GM13977 (cell line): Measurements from ENCODE around the gene ANKRD6.

Source experiments
- DNase-seq: peaks from one replicate; pipeline ENCODE4 v3.0.0; 2012; ENCODE audit warnings: low spot score
- in situ Hi-C: fragments of 300-500 bp; cut with MboI; formaldehyde crosslinking; loops from one replicate; pipeline ENCODE4 v1.12.0; 2022; ENCODE audit warnings: low sequenced_read_pairs, low pct_unique_long_range_greater_than_20kb, mixed read lengths, inconsistent platforms; ENCODE audit not compliant: unreplicated experiment
- TF ChIP-seq, protein P1 (sequence below): IDR thresholded peaks from 2 replicates; pipeline ENCODE4 v1.5.1; 2012; ENCODE audit warnings: mild to moderate bottlenecking, control low read depth; ENCODE audit not compliant: insufficient read depth; ENCODE audit errors: extremely low read depth, missing control alignments

Gene ANKRD6

DNA sequence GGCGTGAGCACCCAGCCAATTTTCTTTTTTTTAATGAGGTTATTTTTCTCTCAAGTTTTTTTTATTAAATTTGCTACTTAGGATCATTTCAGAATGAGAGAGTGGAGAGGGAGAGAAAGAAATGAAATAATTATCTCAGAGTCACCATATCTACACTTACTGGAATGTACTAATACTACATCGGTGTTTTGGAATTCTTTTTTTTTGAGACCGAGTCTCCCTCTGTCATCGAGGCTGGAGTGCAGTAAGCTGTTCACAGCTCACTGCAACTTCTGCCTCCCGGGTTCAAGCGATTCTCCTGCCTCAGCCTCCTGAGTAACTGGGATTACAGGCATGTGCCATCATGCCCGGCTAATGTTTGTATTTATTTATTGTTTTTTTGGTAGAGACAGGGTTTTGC is 27.8 kb downstream of the ANKRD6 start:
- TF ChIP-seq, protein P1, sequence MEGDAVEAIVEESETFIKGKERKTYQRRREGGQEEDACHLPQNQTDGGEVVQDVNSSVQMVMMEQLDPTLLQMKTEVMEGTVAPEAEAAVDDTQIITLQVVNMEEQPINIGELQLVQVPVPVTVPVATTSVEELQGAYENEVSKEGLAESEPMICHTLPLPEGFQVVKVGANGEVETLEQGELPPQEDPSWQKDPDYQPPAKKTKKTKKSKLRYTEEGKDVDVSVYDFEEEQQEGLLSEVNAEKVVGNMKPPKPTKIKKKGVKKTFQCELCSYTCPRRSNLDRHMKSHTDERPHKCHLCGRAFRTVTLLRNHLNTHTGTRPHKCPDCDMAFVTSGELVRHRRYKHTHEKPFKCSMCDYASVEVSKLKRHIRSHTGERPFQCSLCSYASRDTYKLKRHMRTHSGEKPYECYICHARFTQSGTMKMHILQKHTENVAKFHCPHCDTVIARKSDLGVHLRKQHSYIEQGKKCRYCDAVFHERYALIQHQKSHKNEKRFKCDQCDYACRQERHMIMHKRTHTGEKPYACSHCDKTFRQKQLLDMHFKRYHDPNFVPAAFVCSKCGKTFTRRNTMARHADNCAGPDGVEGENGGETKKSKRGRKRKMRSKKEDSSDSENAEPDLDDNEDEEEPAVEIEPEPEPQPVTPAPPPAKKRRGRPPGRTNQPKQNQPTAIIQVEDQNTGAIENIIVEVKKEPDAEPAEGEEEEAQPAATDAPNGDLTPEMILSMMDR, result no peak
- no peak for DNase-seq
- in situ Hi-C loops, result no loop called here

DNA sequence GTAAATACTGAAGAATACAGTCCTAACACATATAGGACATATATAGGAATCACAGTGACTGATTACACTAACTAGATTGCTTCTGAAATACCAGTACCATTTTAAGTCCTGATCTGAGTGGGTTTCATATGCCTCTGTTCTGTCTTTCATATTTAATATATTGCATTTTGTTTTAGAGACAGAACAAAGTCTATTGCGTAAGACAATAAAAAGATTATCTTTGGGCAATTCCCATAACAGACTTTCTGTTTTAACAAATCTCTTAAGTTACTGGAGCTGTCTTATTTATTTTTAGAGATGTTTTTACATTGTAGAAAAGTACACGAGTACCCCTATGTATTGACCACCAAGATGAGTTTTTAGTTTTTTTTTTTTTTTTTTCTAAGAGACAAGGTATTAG is 29.6 kb downstream of the ANKRD6 start:
- DNase-seq, result no peak
- in situ Hi-C loops, result no loop called here

DNA sequence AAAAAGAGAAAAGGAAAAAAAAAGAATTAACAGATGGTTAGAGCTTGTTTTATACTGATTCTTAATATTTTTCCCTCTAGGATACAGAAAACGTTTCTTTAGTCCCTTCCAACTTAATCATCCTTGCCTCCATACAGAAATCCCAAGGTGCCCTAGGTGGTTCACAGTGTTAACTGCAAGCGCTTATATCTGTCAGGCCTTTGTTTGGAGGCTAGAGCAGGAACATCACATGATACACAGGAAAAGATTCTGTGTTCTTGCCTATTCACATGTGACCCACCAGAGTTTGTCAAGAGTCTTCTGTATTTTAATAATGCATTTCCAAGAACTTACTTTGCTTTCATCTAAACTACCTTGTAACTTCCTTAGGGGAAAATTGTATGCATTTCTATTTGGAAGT is 31.3 kb downstream of the ANKRD6 start:
- in situ Hi-C loops, result no loop called here
- TF ChIP-seq, protein P1, result no peak
- no peak for DNase-seq

More for the DNA sequence above, 29.6 kb downstream of the ANKRD6 start:
- TF ChIP-seq, protein P1, result no peak

DNA sequence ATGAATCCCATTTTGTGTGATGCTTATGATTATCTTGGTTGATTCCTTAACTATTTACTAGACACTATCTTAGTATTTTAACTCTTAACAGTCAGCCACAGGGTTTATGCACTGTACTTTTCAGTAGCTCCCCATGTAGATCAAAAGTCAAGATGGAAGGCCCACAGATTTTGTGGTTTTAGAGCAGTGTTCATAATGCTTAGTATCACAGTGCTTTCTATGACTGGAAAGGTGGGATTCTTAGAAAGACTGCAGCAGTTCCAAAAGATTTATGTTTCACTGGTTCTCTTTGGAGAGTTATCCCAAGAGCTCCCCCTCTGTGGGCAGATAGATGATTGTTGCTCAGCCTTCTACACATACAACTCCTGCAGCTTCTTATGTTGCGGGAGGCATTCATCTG is 34.5 kb downstream of the ANKRD6 start:
- DNase-seq, result no peak

DNA sequence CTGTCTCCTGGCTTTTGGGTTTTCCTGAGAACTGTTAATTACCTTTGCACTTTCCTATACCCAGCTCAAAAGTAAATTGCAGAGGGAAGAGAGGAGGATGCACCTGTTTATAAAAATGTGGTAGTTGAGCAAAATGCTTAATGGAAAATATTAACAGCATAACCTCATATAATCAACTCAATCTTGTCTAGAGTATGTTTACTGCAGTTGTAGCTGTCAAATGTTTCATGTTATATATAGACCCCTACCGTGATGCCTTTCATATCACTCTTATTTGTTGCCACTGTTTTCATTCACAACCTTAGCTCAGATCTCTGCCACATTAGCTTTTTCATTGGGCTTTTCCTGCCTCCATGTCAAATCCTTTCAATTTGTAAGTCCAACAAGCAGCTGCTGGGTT is 36.0 kb downstream of the ANKRD6 start:
- in situ Hi-C loops, result no loop called here
- TF ChIP-seq, protein P1, result no peak
- DNase-seq, result no peak

More for the DNA sequence above, 34.5 kb downstream of the ANKRD6 start:
- TF ChIP-seq, protein P1, result no peak
- in situ Hi-C loops, result no loop called here

DNA sequence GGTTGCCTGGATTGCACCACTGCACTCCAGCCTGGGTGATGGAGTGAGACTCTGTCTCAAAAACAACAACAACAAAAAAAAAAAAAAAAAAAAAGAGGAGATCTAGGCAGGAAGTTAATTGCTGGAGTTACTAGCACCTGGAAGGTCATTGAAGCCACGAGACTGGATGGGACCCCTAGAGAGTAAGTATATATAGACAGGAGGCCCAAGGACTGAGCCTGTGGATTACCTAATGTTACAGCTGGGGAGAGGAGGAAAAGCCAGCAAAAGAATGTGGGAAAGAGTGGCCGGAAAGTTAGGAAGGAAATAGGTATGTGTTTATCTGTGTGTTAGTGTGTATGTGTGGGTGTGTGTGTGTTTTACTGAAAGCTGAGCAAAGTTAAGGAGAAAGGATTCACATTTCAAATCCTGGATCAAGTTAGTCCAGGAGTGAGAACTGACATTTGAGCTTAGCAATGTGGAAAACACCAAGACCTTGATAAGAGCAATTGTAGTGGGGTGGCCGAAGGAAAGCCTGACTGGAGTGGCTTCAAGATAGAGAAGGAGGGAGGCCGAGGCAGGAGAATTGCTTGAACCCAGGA is 38.4 kb downstream of the ANKRD6 start:
- in situ Hi-C loops, result no loop called here
- no peak for DNase-seq
- TF ChIP-seq, protein P1, result no peak
